DOHH2 (cell line): Measurements from ENCODE around the gene SOD3.

Experiments used
- H3F3A ChIP-seq: fragments of 200-600 bp; sonication (generic), shearing (Covaris generic); 2 replicates; pipeline ENCODE4 v1.6.0; 2016; ENCODE audit warnings: antibody characterized with exemption, mild to moderate bottlenecking; ENCODE audit not compliant: control insufficient read depth, insufficient read depth
- H3K27ac ChIP-seq: fragments of 200-600 bp; sonication (generic); 2 replicates; pipeline ENCODE4 v1.5.1; 2014; ENCODE audit warnings: low read depth, mild to moderate bottlenecking, low read length, moderate library complexity
- H3K27me3 ChIP-seq: fragments of 200-600 bp; sonication (generic); 2 replicates; pipeline ENCODE4 v1.6.1; 2014; ENCODE audit warnings: mild to moderate bottlenecking, low read length, mixed read lengths; ENCODE audit not compliant: control insufficient read depth
- H3K36me3 ChIP-seq: fragments of 200-600 bp; sonication (generic); 2 replicates; pipeline ENCODE4 v1.6.1; 2014; ENCODE audit warnings: mild to moderate bottlenecking, low read length, moderate library complexity, mixed read lengths; ENCODE audit not compliant: control insufficient read depth
- H3K4me1 ChIP-seq: fragments of 200-600 bp; sonication (generic); 2 replicates; pipeline ENCODE4 v1.6.1; 2014; ENCODE audit warnings: mild to moderate bottlenecking, low read length, mixed read lengths; ENCODE audit not compliant: control insufficient read depth
- H3K4me2 ChIP-seq: fragments of 200-600 bp; sonication (generic); 2 replicates; pipeline ENCODE4 v1.6.0; 2014; ENCODE audit warnings: mild to moderate bottlenecking, low read length, moderate library complexity
- H3K4me3 ChIP-seq: fragments of 200-600 bp; sonication (generic); 2 replicates; pipeline ENCODE4 v1.5.1; 2014; ENCODE audit warnings: mild to moderate bottlenecking, low read length, mixed read lengths
- H3K79me2 ChIP-seq: fragments of 200-600 bp; sonication (generic); 2 replicates; pipeline ENCODE4 v1.6.1; 2014; ENCODE audit warnings: mild to moderate bottlenecking, low read length, mixed read lengths; ENCODE audit not compliant: control insufficient read depth
- H3K9me2 ChIP-seq: fragments of 200-600 bp; sonication (generic); replicated peaks from 2 replicates; pipeline ENCODE4 v1.6.1; 2014; ENCODE audit warnings: mild to moderate bottlenecking, low read length, mixed read lengths; ENCODE audit not compliant: control insufficient read depth
- H3K9me3 ChIP-seq: fragments of 200-600 bp; sonication (generic); 2 replicates; pipeline ENCODE4 v1.6.1; 2014; ENCODE audit warnings: antibody characterized with exemption, low read length, mixed read lengths; ENCODE audit not compliant: control insufficient read depth, insufficient read depth
- H4K20me1 ChIP-seq: fragments of 200-600 bp; sonication (generic); 2 replicates; pipeline ENCODE4 v1.6.0; 2014; ENCODE audit warnings: low read depth, mild to moderate bottlenecking, antibody characterized with exemption, low read length, moderate library complexity; ENCODE audit not compliant: control insufficient read depth, insufficient read depth
- CTCF ChIP-seq: fragments of 200-600 bp; sonication (generic); IDR thresholded peaks from one replicate; pipeline ENCODE4 v1.5.1; 2014; ENCODE audit warnings: antibody characterized with exemption, mild to moderate bottlenecking, low read depth, low read length; ENCODE audit not compliant: poor library complexity, severe bottlenecking
- EZH2phosphoT487 ChIP-seq: fragments of 200-600 bp; sonication (generic); IDR thresholded peaks from 2 replicates; pipeline ENCODE4 v1.6.1; 2017; ENCODE audit warnings: borderline replicate concordance, mild to moderate bottlenecking, antibody characterized with exemption, low read length, moderate library complexity, mixed read lengths

Gene SOD3

GRCh38 chr4:24754571-24754970 lies 40.8 kb upstream of the SOD3 start:
- Histone ChIP-seq H3K27ac (no peak overlapping the region), H3K4me1 (no peaks in the 10 kb centered on the region), H3K4me3 (no peak overlapping the region), H3K79me2 (no peaks in the 10 kb centered on the region), H3K4me2 (no peak overlapping the region), H3K9me2 (no peaks in the 10 kb centered on the region), H3F3A (no peaks in the 10 kb centered on the region), H3K27me3 (no peaks in the 10 kb centered on the region), H3K9me3 (peaks cover 3% of the 10 kb centered on the region; the same call in 1 of the 2 replicates), H3K36me3 (no peaks in the 10 kb centered on the region), H4K20me1 (no peaks in the 10 kb centered on the region)
- no peak for TF ChIP-seq CTCF
- no peak for TF ChIP-seq EZH2phosphoT487

GRCh38 chr4:24763631-24764297 lies 31.6 kb upstream of the SOD3 start:
- H3K79me2 ChIP-seq: no peaks in the 10 kb centered on the region
- no peak overlapping the region for H3K27ac ChIP-seq
- no peaks in the 10 kb centered on the region for H3F3A ChIP-seq
- no peaks in the 10 kb centered on the region for H3K9me3 ChIP-seq
- no peaks in the 10 kb centered on the region; the same call in 1 of the 2 replicates for H3K9me2 ChIP-seq
- H3K36me3 ChIP-seq: no peaks in the 10 kb centered on the region
- H3K4me2 ChIP-seq: no peak overlapping the region
- H3K4me1 ChIP-seq: no peaks in the 10 kb centered on the region
- no peaks in the 10 kb centered on the region for H4K20me1 ChIP-seq
- no peak overlapping the region for H3K4me3 ChIP-seq
- TF ChIP-seq CTCF: no peak
- no peak for TF ChIP-seq EZH2phosphoT487
- H3K27me3 ChIP-seq: no peaks in the 10 kb centered on the region

- no peaks in the 10 kb centered on the region; the same call in 1 of the 2 replicates for H3K9me2 ChIP-seq
- no peaks in the 10 kb centered on the region for H3K27me3 ChIP-seq
- H3K36me3 ChIP-seq: no peaks in the 10 kb centered on the region
- TF ChIP-seq EZH2phosphoT487: no peak
- no peak for TF ChIP-seq CTCF
- no peaks in the 10 kb centered on the region for H3K4me1 ChIP-seq
- no peaks in the 10 kb centered on the region for H3K79me2 ChIP-seq
- no peaks in the 10 kb centered on the region for H3F3A ChIP-seq
- no peaks in the 10 kb centered on the region for H3K9me3 ChIP-seq
- H3K4me2 ChIP-seq: no peak overlapping the region
- no peak overlapping the region for H3K27ac ChIP-seq
- H3K4me3 ChIP-seq: no peak overlapping the region
- no peaks in the 10 kb centered on the region for H4K20me1 ChIP-seq
These were observed 31.0 kb upstream of the SOD3 start for GRCh38 chr4:24764345-24764744.
